Keratinocyte (primary cell): Measurements from ENCODE around the gene PCNX4. TPM values are rescaled to one million over a fixed set of nuclear protein-coding genes. Genes with fewer than 3 reads are reported as not detected.

ENCODE experiments used
- DNase-seq: peaks from one replicate; pipeline ENCODE4 v3.0.0-alpha.2; 2011; ENCODE audit warnings: low read depth, missing footprints, low spot score
- FAIRE-seq: peaks from 2 replicates; lab custom pipeline; 2011; peaks lifted over from hg19 to GRCh38; lab: Jason Lieb, UNC
- H2AFZ ChIP-seq: 2 replicates; pipeline ENCODE4 v1.6.0; 2012; ENCODE audit warnings: low read length, control low read depth, inconsistent platforms; ENCODE audit not compliant: control insufficient read depth
- H3K27ac ChIP-seq: 2 replicates; pipeline ENCODE4 v1.5.1; 2011; ENCODE audit warnings: low read length; ENCODE audit not compliant: control insufficient read depth, insufficient read depth
- H3K27me3 ChIP-seq: 3 replicates; pipeline ENCODE4 v1.6.0; 2011; ENCODE audit warnings: low read length; ENCODE audit not compliant: control insufficient read depth, insufficient read depth; ENCODE audit errors: extremely low read depth
- H3K36me3 ChIP-seq, 2 experiments: 2 replicates in 1 of 2; 3 replicates in 1 of 2; pipeline ENCODE4 v1.5.1; 2011; ENCODE audit warnings: low read length in 2 of 2, mild to moderate bottlenecking in 1 of 2; ENCODE audit not compliant: control insufficient read depth in 2 of 2, insufficient read depth in 2 of 2; ENCODE audit errors: extremely low read depth in 1 of 2
- H3K4me1 ChIP-seq: 3 replicates; pipeline ENCODE4 v1.5.1; 2011; ENCODE audit warnings: low read length; ENCODE audit not compliant: control insufficient read depth, insufficient read depth; ENCODE audit errors: extremely low read depth
- H3K4me2 ChIP-seq: 3 replicates; pipeline ENCODE4 v1.6.0; 2011; ENCODE audit warnings: low read depth, low read length; ENCODE audit not compliant: control insufficient read depth, insufficient read depth; ENCODE audit errors: extremely low read depth
- H3K4me3 ChIP-seq, 3 experiments: fragments of 200-600 bp in 1 of 3; sonication (generic) in 1 of 3; 2 replicates in 2 of 3; 3 replicates in 1 of 3; pipeline ENCODE4 v1.5.1; 2011 to 2016; ENCODE audit warnings: low read length in 3 of 3, mild to moderate bottlenecking in 3 of 3, control low read depth in 2 of 3, inconsistent platforms in 1 of 3, low read depth in 1 of 3, mixed read lengths in 1 of 3, mixed run types in 1 of 3, moderate library complexity in 1 of 3; ENCODE audit not compliant: control insufficient read depth in 2 of 3, insufficient read depth in 2 of 3; ENCODE audit errors: extremely low read depth in 1 of 3
- H3K79me2 ChIP-seq: 2 replicates; pipeline ENCODE4 v1.6.0; 2012; ENCODE audit warnings: low read length; ENCODE audit not compliant: control insufficient read depth, insufficient read depth
- H3K9ac ChIP-seq: 3 replicates; pipeline ENCODE4 v1.6.0; 2011; ENCODE audit warnings: low read length; ENCODE audit not compliant: control insufficient read depth, insufficient read depth; ENCODE audit errors: extremely low read depth
- H3K9me1 ChIP-seq: 3 replicates; pipeline ENCODE4 v1.6.0; 2011; ENCODE audit warnings: low read length; ENCODE audit not compliant: control insufficient read depth, insufficient read depth; ENCODE audit errors: extremely low read depth
- H3K9me3 ChIP-seq: 2 replicates; pipeline ENCODE4 v1.5.1; 2012; ENCODE audit warnings: low read depth, low read length; ENCODE audit not compliant: control insufficient read depth
- H4K20me1 ChIP-seq: 3 replicates; pipeline ENCODE4 v1.6.0; 2011; ENCODE audit warnings: low read length; ENCODE audit not compliant: control insufficient read depth, insufficient read depth; ENCODE audit errors: extremely low read depth
- EZH2 ChIP-seq: IDR thresholded peaks from one replicate; pipeline ENCODE4 v1.6.1; 2012; ENCODE audit warnings: inconsistent platforms, mild to moderate bottlenecking, low read length, moderate library complexity
- dilution Hi-C: fragments of 300-500 bp; cut with MboI; formaldehyde crosslinking; loops from one replicate; pipeline ENCODE4 v1.7.0; 2020; ENCODE audit warnings: low sequenced_read_pairs; ENCODE audit not compliant: extremely low pct_ligation_motif_present
- polyA plus RNA-seq, 5 experiments: library from polyadenylated mRNA; depleted of rRNA in 3 of 5; stranded (reverse) in 3 of 5; stranded (forward) in 1 of 5; unstranded in 1 of 5; fragments of >200 nt; gene quantifications; 1 replicate in 1 of 5; 2 replicates in 3 of 5; 3 replicates in 1 of 5; pipeline versions ENCODE4 v1.2.1 to v1.2.3, GENCODE V29; 2011 to 2012; ENCODE audit warnings: missing spikeins in 2 of 5, low read depth in 1 of 5, low replicate concordance in 1 of 5
- TF ChIP-seq, protein P1 (sequence below), 3 experiments: IDR thresholded peaks in 1 of 3; conservative IDR thresholded peaks in 1 of 3; optimal IDR thresholded peaks in 1 of 3; 2 replicates in 2 of 3; 3 replicates in 1 of 3; pipeline versions ENCODE3 to v1.5.1; 2011; ENCODE audit warnings: low read length in 3 of 3, mild to moderate bottlenecking in 3 of 3, moderate library complexity in 2 of 3, control low read depth in 1 of 3, inconsistent platforms in 1 of 3; ENCODE audit not compliant: insufficient read depth in 2 of 3; ENCODE audit errors: extremely low read depth in 1 of 3

PCNX4 gene
- polyA plus RNA-seq, 1 donor (not counting 4 experiments of a cell fraction or from before 2014, with no cell fraction given), result 49.8 TPM

DNA sequence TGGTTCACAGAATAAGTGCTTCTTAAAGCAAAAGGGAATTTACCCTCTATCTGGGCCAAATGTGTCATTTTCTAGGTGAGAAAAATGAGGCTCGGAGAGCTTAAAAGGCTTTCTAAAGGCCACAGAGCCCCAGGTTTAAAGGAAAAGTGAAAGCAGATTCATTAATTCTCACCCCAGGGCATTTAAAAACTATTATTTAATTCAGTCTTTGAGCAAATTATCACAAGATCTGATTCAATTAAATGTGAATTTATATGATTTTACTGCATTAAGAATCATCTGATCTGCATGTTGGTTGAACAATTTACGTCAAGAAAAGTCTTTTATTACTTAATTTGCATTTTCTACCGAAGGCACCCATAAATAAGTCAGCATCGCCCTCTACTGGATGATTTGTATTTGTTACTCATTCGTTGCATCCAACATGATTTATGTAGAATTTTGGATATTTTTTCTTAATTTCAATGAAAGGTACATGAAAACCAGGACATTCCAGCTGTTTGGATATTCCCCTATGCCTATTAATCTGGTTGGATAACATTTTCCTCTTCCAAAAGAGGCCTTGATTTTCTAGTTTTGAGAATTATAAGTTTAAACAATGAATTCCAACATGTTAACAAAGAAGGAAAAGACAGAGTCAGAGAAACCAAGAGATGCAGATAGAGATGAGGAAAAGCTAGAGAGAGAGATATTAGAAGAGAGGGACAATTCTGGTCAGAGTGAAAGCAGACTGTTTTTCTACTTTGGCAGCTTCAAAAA, 92.6 kb downstream of the PCNX4 start:
- H3K36me3 ChIP-seq, result no peaks in the 10 kb centered on the region
- no peaks in the 10 kb centered on the region for H4K20me1 ChIP-seq
- H2AFZ ChIP-seq, result peak overlapping the region; percentile 42
- DNase-seq (no peak), FAIRE-seq (no peak)
- H3K9me3 ChIP-seq, result no peaks in the 10 kb centered on the region
- H3K4me2 ChIP-seq, result peak overlapping the region; percentile 81
- peak overlapping the region; percentile 43 for H3K27ac ChIP-seq
- peaks cover 15% of the 10 kb centered on the region for H3K4me1 ChIP-seq
- dilution Hi-C loops, result no loop called here
- H3K79me2 ChIP-seq, result no peaks in the 10 kb centered on the region
- H3K27me3 ChIP-seq, result peaks cover 2% of the 10 kb centered on the region
- peak overlapping the region; percentile 28 for H3K9ac ChIP-seq
- no peaks in the 10 kb centered on the region for H3K9me1 ChIP-seq
- peak overlapping the region in 2 of 3 experiments; percentile 56 to 57 for H3K4me3 ChIP-seq
- no peak for TF ChIP-seq EZH2
- TF ChIP-seq, protein P1, sequence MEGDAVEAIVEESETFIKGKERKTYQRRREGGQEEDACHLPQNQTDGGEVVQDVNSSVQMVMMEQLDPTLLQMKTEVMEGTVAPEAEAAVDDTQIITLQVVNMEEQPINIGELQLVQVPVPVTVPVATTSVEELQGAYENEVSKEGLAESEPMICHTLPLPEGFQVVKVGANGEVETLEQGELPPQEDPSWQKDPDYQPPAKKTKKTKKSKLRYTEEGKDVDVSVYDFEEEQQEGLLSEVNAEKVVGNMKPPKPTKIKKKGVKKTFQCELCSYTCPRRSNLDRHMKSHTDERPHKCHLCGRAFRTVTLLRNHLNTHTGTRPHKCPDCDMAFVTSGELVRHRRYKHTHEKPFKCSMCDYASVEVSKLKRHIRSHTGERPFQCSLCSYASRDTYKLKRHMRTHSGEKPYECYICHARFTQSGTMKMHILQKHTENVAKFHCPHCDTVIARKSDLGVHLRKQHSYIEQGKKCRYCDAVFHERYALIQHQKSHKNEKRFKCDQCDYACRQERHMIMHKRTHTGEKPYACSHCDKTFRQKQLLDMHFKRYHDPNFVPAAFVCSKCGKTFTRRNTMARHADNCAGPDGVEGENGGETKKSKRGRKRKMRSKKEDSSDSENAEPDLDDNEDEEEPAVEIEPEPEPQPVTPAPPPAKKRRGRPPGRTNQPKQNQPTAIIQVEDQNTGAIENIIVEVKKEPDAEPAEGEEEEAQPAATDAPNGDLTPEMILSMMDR (optimal IDR thresholded peaks at IDR 0.05 in 1 of 3, IDR thresholded peaks at IDR 0.05 in 1 of 3, conservative IDR thresholded peaks at IDR 0.05 in 1 of 3; ENCODE audit: extremely low read depth in 1 of 3, insufficient read depth in 2 of 3, low read length in 3 of 3), result peak in 2 of 3 experiments; percentile 35 to 58

DNA sequence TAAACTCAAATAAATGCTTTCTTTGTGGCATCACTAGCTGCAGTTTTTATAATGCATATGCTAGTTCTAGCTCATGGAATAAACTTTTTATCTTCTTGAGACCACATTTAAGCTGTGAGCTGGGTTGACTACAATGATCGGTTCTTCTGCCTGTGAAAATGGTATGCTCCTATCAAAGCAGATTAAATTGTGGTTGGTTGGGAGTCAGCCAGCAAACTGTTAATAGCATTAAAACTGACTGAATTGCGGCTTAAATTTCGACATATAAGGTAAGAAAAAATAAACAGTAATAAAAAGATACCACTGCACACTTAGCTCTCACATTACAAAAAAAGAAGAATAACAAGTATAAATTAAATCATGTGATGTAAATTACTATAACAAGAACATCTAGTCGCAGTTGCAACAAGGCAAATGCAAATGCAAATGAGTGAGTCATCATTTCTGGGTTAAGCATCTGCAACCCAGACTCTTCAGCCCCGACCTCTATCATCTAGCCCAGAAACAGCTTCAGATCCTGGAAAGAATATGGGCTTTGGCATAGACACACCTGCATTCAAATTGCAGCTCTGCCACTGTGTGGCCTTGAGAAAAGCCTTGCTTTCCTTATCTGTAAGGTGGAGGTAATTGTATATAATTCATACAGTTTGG, 93.3 kb downstream of the PCNX4 start:
- TF ChIP-seq, protein P1 (optimal IDR thresholded peaks at IDR 0.05 in 1 of 3, IDR thresholded peaks at IDR 0.05 in 1 of 3, conservative IDR thresholded peaks at IDR 0.05 in 1 of 3; ENCODE audit: extremely low read depth in 1 of 3, insufficient read depth in 2 of 3, low read length in 3 of 3), result no peak
- no peak for TF ChIP-seq EZH2
- Histone ChIP-seq H3K4me3 (no peak overlapping the region), H3K4me1 (peaks cover 8% of the 10 kb centered on the region), H3K27me3 (peaks cover 2% of the 10 kb centered on the region), H3K9ac (no peak overlapping the region), H4K20me1 (no peaks in the 10 kb centered on the region), H3K9me1 (no peaks in the 10 kb centered on the region), H3K9me3 (no peaks in the 10 kb centered on the region), H3K36me3 (no peaks in the 10 kb centered on the region), H2AFZ (no peak overlapping the region), H3K4me2 (no peak overlapping the region), H3K79me2 (no peaks in the 10 kb centered on the region), H3K27ac (no peak overlapping the region)
- dilution Hi-C loops, result no loop called here
- FAIRE-seq, result no peak
- DNase-seq, result no peak
